ENCODE measurements around the gene GASK1B. TPM values are rescaled to one million over a fixed set of nuclear protein-coding genes. Genes with fewer than 3 reads are reported as not detected.
A peak's percentile ranks its signal among the peaks of the same experiment; 100 is the strongest.

The GASK1B gene
- total RNA-seq, 4 donors from 2014 or later = 7.9 to 22.5 (median 14.1) TPM

DNA sequence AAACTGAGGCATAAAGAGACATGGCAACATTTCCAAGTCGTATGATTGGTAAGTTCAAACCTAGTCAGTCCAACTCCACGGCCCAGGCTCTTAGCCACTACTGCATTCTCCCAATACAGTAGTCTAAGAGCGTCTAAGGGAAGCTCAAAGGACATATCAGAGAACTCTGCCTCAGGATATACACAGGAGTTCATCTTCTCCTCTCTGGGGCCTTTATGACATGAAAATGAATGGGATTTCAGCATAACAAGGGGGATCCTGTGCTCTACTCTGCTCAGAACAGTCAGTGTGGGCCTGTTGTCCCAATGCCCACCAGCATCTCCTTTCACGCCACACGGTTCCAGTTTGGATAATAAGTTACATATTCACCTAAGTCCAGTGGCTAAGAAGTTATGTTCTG is 4.2 kb downstream of the GASK1B start:
- in situ Hi-C loops (cut with MboI; ENCODE audit: low pct_ligation_motif_present in 1 of 4, low pct_unique_long_range_greater_than_20kb in 1 of 4, low sequenced_read_pairs in 3 of 4) (loop anchor here (5.0 to 25.0 kb wide), 4 partner anchors 154 to 181 kb away; no protein-coding TSS in a partner anchor), intact Hi-C loops (cut with DNase I; ENCODE audit: low total_unique reads) (no loop called here)
- Histone ChIP-seq H3K27ac (peak overlapping the region; percentile 70 to 82 (median 78)), H3K36me3 (no peaks in the 10 kb centered on the region), H3K27me3 (no peaks in the 10 kb centered on the region), H3K9me3 (no peaks in the 10 kb centered on the region), H3K4me3 (peak overlapping the region in 2 of 4 donors; percentile 33 to 37), H3K4me1 (peaks cover 0 to 36% (median 14%) of the 10 kb centered on the region in 4 donors)
- no peak for DNase-seq
- no peak for TF ChIP-seq EP300 (IDR thresholded peaks at IDR 0.05; ENCODE audit: low read depth)
- no peak for TF ChIP-seq CTCF (IDR thresholded peaks at IDR 0.05)
- TF ChIP-seq POLR2AphosphoS5 (IDR thresholded peaks at IDR 0.05) = no peak
- TF ChIP-seq POLR2A (IDR thresholded peaks at IDR 0.05) = no peak
- 40 to 68% methylated on average over 1 to 5 of the region's 5 CpGs for WGBS, 2 donors (ENCODE audit: low coverage in 1 of 2)

DNA sequence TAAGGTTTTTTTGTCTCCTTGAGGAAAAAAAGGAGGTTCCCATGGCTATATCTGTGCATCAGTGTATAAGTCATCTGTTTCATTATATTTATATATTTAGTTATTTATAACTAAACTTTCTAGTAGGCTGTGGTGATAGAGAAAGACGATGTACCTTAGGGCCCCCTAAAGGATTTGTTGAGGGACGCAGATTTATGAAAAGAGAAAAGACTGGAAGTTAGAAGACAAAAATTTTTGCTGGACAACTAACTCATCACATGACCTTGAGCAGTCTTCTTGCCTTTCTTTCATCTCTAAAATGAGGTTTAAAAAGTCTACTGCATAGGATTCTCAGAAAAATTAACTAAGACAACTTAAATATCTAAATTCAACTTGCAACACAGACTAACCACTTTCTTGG is 6.1 kb downstream of the GASK1B start:
- peak overlapping the region; percentile 65 to 81 (median 73) for H3K27ac ChIP-seq
- no peaks in the 10 kb centered on the region for H3K9me3 ChIP-seq
- no peaks in the 10 kb centered on the region for H3K27me3 ChIP-seq
- intact Hi-C loops (cut with DNase I; ENCODE audit: low total_unique reads) (no loop called here), in situ Hi-C loops (cut with MboI; ENCODE audit: low pct_ligation_motif_present in 1 of 4, low pct_unique_long_range_greater_than_20kb in 1 of 4, low sequenced_read_pairs in 3 of 4) (loop anchor here (5.0 to 25.0 kb wide), 4 partner anchors 152 to 179 kb away; no protein-coding TSS in a partner anchor)
- TF ChIP-seq POLR2AphosphoS5 (IDR thresholded peaks at IDR 0.05) (no peak), EP300 (IDR thresholded peaks at IDR 0.05; ENCODE audit: low read depth) (no peak), CTCF (IDR thresholded peaks at IDR 0.05) (no peak), POLR2A (IDR thresholded peaks at IDR 0.05) (no peak)
- WGBS, 2 donors (ENCODE audit: low coverage in 1 of 2) = 57 to 65% methylated on average over 2 of the region's 2 CpGs
- DNase-seq = no peak
- no peaks in the 10 kb centered on the region for H3K36me3 ChIP-seq
- H3K4me3 ChIP-seq = peak overlapping the region in 1 of 4 donors; percentile 25
- peaks cover 0 to 23% (median 3%) of the 10 kb centered on the region in 4 donors for H3K4me1 ChIP-seq

DNA sequence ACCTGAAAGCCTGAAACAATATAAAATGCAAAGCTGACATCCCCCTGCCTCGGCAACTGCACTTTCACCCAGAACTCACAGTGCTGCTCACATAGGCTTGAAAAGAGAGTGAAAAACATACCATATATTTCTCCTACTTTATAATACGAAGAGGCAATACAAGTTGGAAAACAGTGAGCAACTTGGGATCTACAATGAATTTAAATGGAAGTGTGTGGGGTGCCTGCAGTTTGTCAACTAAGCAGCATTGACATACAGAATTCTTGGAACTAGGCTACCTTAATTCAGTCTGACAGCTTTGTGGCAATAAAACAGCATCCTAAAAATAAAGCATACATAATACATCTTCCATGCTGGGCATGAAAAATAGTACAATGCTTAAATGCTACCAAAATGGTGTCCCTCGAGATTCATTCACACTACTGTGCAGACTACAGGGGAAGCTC is 8.0 kb downstream of the GASK1B start:
- peak overlapping the region; percentile 16 to 81 (median 68) for H3K27ac ChIP-seq
- H3K27me3 ChIP-seq = no peaks in the 10 kb centered on the region
- intact Hi-C loops (cut with DNase I; ENCODE audit: low total_unique reads) (no loop called here), in situ Hi-C loops (cut with MboI; ENCODE audit: low pct_ligation_motif_present in 1 of 4, low pct_unique_long_range_greater_than_20kb in 1 of 4, low sequenced_read_pairs in 3 of 4) (loop anchor here (5.0 to 25.0 kb wide), 4 partner anchors 150 to 177 kb away; no protein-coding TSS in a partner anchor)
- TF ChIP-seq POLR2A (IDR thresholded peaks at IDR 0.05) = no peak
- TF ChIP-seq POLR2AphosphoS5 (IDR thresholded peaks at IDR 0.05) = peak; percentile 65 to 86 (median 75)
- H3K4me3 ChIP-seq = peak overlapping the region in 1 of 4 donors; percentile 18
- H3K4me1 ChIP-seq = peaks cover 0 to 13% (median 0%) of the 10 kb centered on the region in 4 donors
- WGBS, 2 donors (ENCODE audit: low coverage in 1 of 2) = 43 to 62% methylated on average over 3 of the region's 3 CpGs
- H3K36me3 ChIP-seq = no peaks in the 10 kb centered on the region
- DNase-seq = no peak
- H3K9me3 ChIP-seq = no peaks in the 10 kb centered on the region

- in situ Hi-C loops (cut with MboI; ENCODE audit: low pct_ligation_motif_present in 1 of 4, low pct_unique_long_range_greater_than_20kb in 1 of 4, low sequenced_read_pairs in 3 of 4) (loop anchor here in 3 of 4 donors (10.0 to 25.0 kb wide), 3 partner anchors 149 to 177 kb away; no protein-coding TSS in a partner anchor), intact Hi-C loops (cut with DNase I; ENCODE audit: low total_unique reads) (no loop called here)
- TF ChIP-seq POLR2A (IDR thresholded peaks at IDR 0.05) (no peak), EP300 (IDR thresholded peaks at IDR 0.05; ENCODE audit: low read depth) (no peak), CTCF (IDR thresholded peaks at IDR 0.05) (no peak), POLR2AphosphoS5 (IDR thresholded peaks at IDR 0.05) (no peak)
- Histone ChIP-seq H3K4me1 (peaks cover 0 to 16% (median 2%) of the 10 kb centered on the region in 4 donors), H3K27ac (peak overlapping the region; percentile 16 to 81 (median 68)), H3K27me3 (no peaks in the 10 kb centered on the region), H3K4me3 (peak overlapping the region in 1 of 4 donors; percentile 18), H3K36me3 (no peaks in the 10 kb centered on the region), H3K9me3 (no peaks in the 10 kb centered on the region)
- WGBS, 2 donors (ENCODE audit: low coverage in 1 of 2) = 51% methylated on average over 7 to 10 of the region's 10 CpGs
- no peak for DNase-seq
These were observed 8.7 kb downstream of the GASK1B start for GRCh38 chr4:158163941-158164767.
